ENCODE measurements around the gene OXER1. TPM values are rescaled to one million over a fixed set of nuclear protein-coding genes. Genes with fewer than 3 reads are reported as not detected.

Gene OXER1
- total and polyA plus RNA-seq, 12 donors: 0.16 to 11.2 (median 1.5) TPM; not detected in 1

DNA sequence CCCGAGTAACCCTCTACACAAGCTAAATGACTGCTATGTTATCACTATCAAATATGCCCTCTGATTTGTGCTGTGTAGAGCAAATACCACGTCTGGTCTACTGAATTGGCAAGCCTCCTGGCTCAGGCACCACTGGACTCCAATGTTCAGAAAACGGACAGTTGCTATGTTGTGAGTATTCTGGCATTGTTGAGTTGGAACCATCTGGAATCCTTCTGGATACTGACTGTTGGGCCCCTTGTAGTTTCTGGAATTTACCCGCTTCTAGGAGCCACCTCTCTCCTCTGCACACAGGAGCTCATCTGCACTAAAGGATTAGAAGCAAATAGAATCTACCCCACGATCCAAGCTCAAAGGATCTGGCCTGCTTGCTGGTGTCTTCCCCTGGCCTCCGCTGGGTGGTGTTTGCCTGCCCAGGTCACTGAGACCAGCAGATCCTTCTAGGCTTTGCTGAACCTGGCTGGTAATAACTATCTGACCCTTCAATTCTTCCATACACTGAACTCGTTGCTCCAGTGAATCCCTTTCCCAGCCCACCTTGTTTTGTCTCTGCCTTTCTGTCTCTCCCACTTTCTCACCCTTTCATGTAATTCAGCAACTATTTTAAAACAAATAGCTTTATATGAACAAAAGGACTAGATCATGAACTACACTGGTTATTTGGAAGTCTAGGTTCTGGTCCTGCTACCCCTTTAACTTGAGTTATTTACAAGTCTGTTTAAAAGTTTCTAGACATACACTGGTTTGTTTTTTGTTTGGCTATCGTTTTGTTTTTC, 30.5 kb upstream of the OXER1 start:
- intact Hi-C loops (cut with DNase I): no loop called here
- 79 to 86% (median 84%) methylated on average over 8 of the region's 8 CpGs for whole genome bisulfite sequencing, 4 donors
- H3K27ac ChIP-seq: peak overlapping the region in 1 of 5 donors; percentile 14
- no peaks in the 10 kb centered on the region for H3K9me3 ChIP-seq (replicated peaks in 1 of 3)
- no peaks in the 10 kb centered on the region for H3K36me3 ChIP-seq (replicated peaks in 1 of 2)
- no peaks in the 10 kb centered on the region for H3K27me3 ChIP-seq
- peaks cover 0 to 3% of the 10 kb centered on the region in 2 donors for H3K4me1 ChIP-seq (replicated peaks in 1 of 2)
- TF ChIP-seq CTCF (IDR thresholded peaks at IDR 0.05) (no peak), POLR2A (IDR thresholded peaks at IDR 0.05) (no peak)
- no peak overlapping the region for H3K4me3 ChIP-seq
- no peak for DNase-seq

GRCh38 chr2:42793334-42794270, 29.7 kb upstream of the OXER1 start:
- Histone ChIP-seq H3K27me3 (no peaks in the 10 kb centered on the region), H3K36me3 (replicated peaks in 1 of 2) (no peaks in the 10 kb centered on the region), H3K9me3 (replicated peaks in 1 of 3) (no peaks in the 10 kb centered on the region), H3K4me1 (replicated peaks in 1 of 2) (peaks cover 0 to 3% of the 10 kb centered on the region in 2 donors), H3K27ac (peak overlapping the region in 4 of 5 donors; percentile 48 to 88 (median 71)), H3K4me3 (peak overlapping the region in 3 of 4 donors; percentile 30 to 72 (median 44))
- intact Hi-C loops (cut with DNase I): no loop called here
- WGBS, 4 donors: 50 to 69% (median 58%) methylated on average over 15 to 22 of the region's 22 CpGs
- peak in 1 of 7 donors; percentile 54 for DNase-seq
- TF ChIP-seq CTCF (IDR thresholded peaks at IDR 0.05) (no peak), POLR2A (IDR thresholded peaks at IDR 0.05) (no peak)

GRCh38 chr2:42792583-42793333, 28.8 kb upstream of the OXER1 start, which contains the start of gene HAAO:
TSS of gene HAAO (minus strand) at chr2:42792583. CDS start at chr2:42792536, 47 bp downstream.
- H3K27ac ChIP-seq: peak within 1 kb of the TSS in 4 of 5 donors; percentile 48 to 88 (median 71)
- peak in 1 of 2 donors; percentile 11 for TF ChIP-seq POLR2A (IDR thresholded peaks at IDR 0.05)
- TF ChIP-seq CTCF (IDR thresholded peaks at IDR 0.05): peak in 2 of 6 experiments; percentile 18 to 22
- 3 to 37% (median 6%) methylated on average over 20 to 75 of the region's 75 CpGs for WGBS, 4 donors
- no peaks in the 10 kb centered on the region for H3K27me3 ChIP-seq
- no peaks in the 10 kb centered on the region for H3K36me3 ChIP-seq (replicated peaks in 1 of 2)
- H3K9me3 ChIP-seq (replicated peaks in 1 of 3): no peaks in the 10 kb centered on the region
- intact Hi-C loops (cut with DNase I): no loop called here
- peak within 1 kb of the TSS in 3 of 4 donors; percentile 30 to 72 (median 44) for H3K4me3 ChIP-seq
- peak in 3 of 7 donors; percentile 31 to 47 (median 38) for DNase-seq
- peaks cover 0 to 3% of the 10 kb centered on the region in 2 donors for H3K4me1 ChIP-seq (replicated peaks in 1 of 2)
